Urothelium cell line (cell line): ENCODE measurements around the gene FGF4.

Experiments
- DNase-seq: peaks from one replicate; pipeline ENCODE4 v3.0.0; 2011; ENCODE audit warnings: low spot score, mixed read lengths
- FAIRE-seq: peaks from 2 replicates; lab custom pipeline; 2011; peaks lifted over from hg19 to GRCh38; lab: Jason Lieb, UNC

Gene FGF4

GRCh38 chr11:69730500-69730899 is 44.6 kb downstream of the FGF4 start:
- DNase-seq (no peak), FAIRE-seq (no peak)

- no peak for FAIRE-seq
Observed at GRCh38 chr11:69729252-69729651, 45.9 kb downstream of the FGF4 start.

DNA sequence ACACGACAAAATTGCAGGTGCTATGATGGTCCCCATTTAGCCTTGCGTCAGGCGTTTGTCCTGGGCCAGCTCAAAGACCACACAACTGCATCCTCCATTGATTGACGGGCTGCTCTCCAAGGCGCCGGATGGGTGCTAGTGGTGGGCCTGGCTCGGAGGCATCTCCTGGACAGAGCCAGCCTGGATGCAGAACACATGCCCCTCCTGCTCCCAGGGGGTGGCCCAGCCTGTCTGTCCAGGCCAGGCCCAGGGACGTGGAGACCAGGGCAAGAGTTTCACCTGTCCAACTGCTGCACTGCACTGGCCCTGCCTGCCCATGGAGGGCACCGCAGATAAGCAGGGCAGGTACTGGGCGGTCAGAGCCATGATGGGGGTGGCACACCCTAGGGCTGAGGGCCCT is 47.9 kb downstream of the FGF4 start:
- DNase-seq (no peak), FAIRE-seq (no peak)

More at GRCh38 chr11:69729252-69729651, 45.9 kb downstream of the FGF4 start:
- DNase-seq: no peak

- no peak for FAIRE-seq
Observed at GRCh38 chr11:69726481-69726880, 48.7 kb downstream of the FGF4 start.

GRCh38 chr11:69726019-69726418 is 49.1 kb downstream of the FGF4 start:
- FAIRE-seq: no peak
- DNase-seq: peak; percentile 50

More at GRCh38 chr11:69726481-69726880, 48.7 kb downstream of the FGF4 start:
- DNase-seq: no peak

- FAIRE-seq (no peak), DNase-seq (no peak)
Observed at GRCh38 chr11:69721745-69722144, 53.4 kb downstream of the FGF4 start.

- no peak for FAIRE-seq
Observed at GRCh38 chr11:69721106-69721505, 54.0 kb downstream of the FGF4 start.

More at GRCh38 chr11:69721106-69721505, 54.0 kb downstream of the FGF4 start:
- no peak for DNase-seq
